PC-3 (cell line): Measurements from ENCODE around the gene CSH1. TPM values are rescaled to one million over a fixed set of nuclear protein-coding genes. Genes with fewer than 3 reads are reported as not detected.

ENCODE experiments used
- ATAC-seq: fragments of 200-7000 bp; cut with Tn5 transposase; 2 replicates; pipeline ENCODE4 v1.9.1; 2020; ENCODE audit warnings: mild to moderate bottlenecking, moderate library complexity
- BruUV-seq: library from RNA; stranded (reverse); fragments of 400-500 nt; replicated peaks from 2 replicates; lab custom pipeline; 2021; lab: Mats Ljungman, UMichigan
- CTCF ChIA-PET: fragments of 300-600 bp; sonication (Branson Sonifier 250); formaldehyde crosslinking; loops from one replicate; lab custom pipeline; 2022; ENCODE audit warnings: antibody characterized with exemption; lab: Charles Lee
- POLR2A ChIA-PET: fragments of 300-600 bp; sonication (Branson Sonifier 250); formaldehyde crosslinking; loops from one replicate; lab custom pipeline; 2022; ENCODE audit warnings: antibody characterized with exemption; ENCODE audit not compliant: unreplicated experiment; lab: Charles Lee
- DNase-seq: peaks from one replicate; pipeline ENCODE4 v3.0.0-alpha.2; 2015
- H2AFZ ChIP-seq: fragments of 300-600 bp; sonication (generic); 2 replicates; pipeline ENCODE4 v1.6.0; 2016; ENCODE audit warnings: antibody characterized with exemption, low read length
- H3F3A ChIP-seq: fragments of 300-600 bp; sonication (generic); one replicate; pipeline ENCODE4 v1.6.0; 2017; ENCODE audit warnings: antibody characterized with exemption, low read length, control low read depth, mild to moderate bottlenecking; ENCODE audit not compliant: unreplicated experiment
- H3K27ac ChIP-seq: fragments of 300-600 bp; sonication (generic); 2 replicates; pipeline ENCODE4 v1.5.1; 2016; ENCODE audit warnings: mild to moderate bottlenecking, low read length
- H3K27me3 ChIP-seq: fragments of 300-600 bp; sonication (generic); 2 replicates; pipeline ENCODE4 v1.6.1; 2016; ENCODE audit warnings: low read length, mixed read lengths
- H3K36me3 ChIP-seq: fragments of 300-600 bp; sonication (generic); 2 replicates; pipeline ENCODE4 v1.6.1; 2016; ENCODE audit warnings: low read depth, mixed run types, low read length, mixed read lengths
- H3K4me1 ChIP-seq: fragments of 300-600 bp; sonication (generic); 2 replicates; pipeline ENCODE4 v1.5.1; 2016; ENCODE audit warnings: low read length; ENCODE audit not compliant: insufficient read depth
- H3K4me2 ChIP-seq: fragments of 300-600 bp; sonication (generic); 2 replicates; pipeline ENCODE4 v1.6.0; 2016; ENCODE audit warnings: low read length
- H3K4me3 ChIP-seq: fragments of 300-600 bp; sonication (generic); 2 replicates; pipeline ENCODE4 v1.5.1; 2016; ENCODE audit warnings: mild to moderate bottlenecking, low read length, mixed read lengths
- H3K79me2 ChIP-seq: fragments of 300-600 bp; sonication (generic); 2 replicates; pipeline ENCODE4 v1.6.1; 2017; ENCODE audit warnings: low read length, mixed read lengths
- H3K9ac ChIP-seq: fragments of 300-600 bp; sonication (generic); 2 replicates; pipeline ENCODE4 v1.6.0; 2016; ENCODE audit warnings: mild to moderate bottlenecking, low read length
- H3K9me2 ChIP-seq: fragments of 300-600 bp; sonication (generic); replicated peaks from 2 replicates; pipeline ENCODE4 v1.6.1; 2016; ENCODE audit warnings: mixed run types, low read length, mixed read lengths
- H3K9me3 ChIP-seq: fragments of 300-600 bp; sonication (generic); 2 replicates; pipeline ENCODE4 v1.6.1; 2016; ENCODE audit warnings: low read length, mixed read lengths
- H4K20me1 ChIP-seq: fragments of 300-600 bp; sonication (generic); 2 replicates; pipeline ENCODE4 v1.6.1; 2016; ENCODE audit warnings: low read length, mixed read lengths
- CTCF ChIP-seq: fragments of 300-600 bp; sonication (generic); conservative IDR thresholded peaks from 2 replicates; pipeline ENCODE4 v1.5.1; 2017; ENCODE audit warnings: antibody characterized with exemption, low read depth, mild to moderate bottlenecking, low read length
- EZH2 ChIP-seq: fragments of 300-600 bp; sonication (generic); IDR thresholded peaks from one replicate; pipeline ENCODE4 v1.6.1; 2017; ENCODE audit warnings: antibody characterized with exemption, mild to moderate bottlenecking, low read length; ENCODE audit not compliant: unreplicated experiment
- EZH2phosphoT487 ChIP-seq: fragments of 300-600 bp; sonication (generic); IDR thresholded peaks from 2 replicates; pipeline ENCODE4 v1.6.1; 2018; ENCODE audit warnings: mild to moderate bottlenecking, antibody characterized with exemption, low read length, borderline replicate concordance
- intact Hi-C: fragments of 100-400 bp; cut with micrococcal nuclease; formaldehyde crosslinking; loops from 2 replicates; pipeline ENCODE4 v1.9.0; 2023
- total RNA-seq: library from RNA; depleted of rRNA; stranded (reverse); fragments of >200 nt; gene quantifications from 2 replicates; pipeline ENCODE4 v1.2.3, GENCODE V29; 2014

The CSH1 gene
- total RNA-seq, 1 experiment from 2014 or later = not detected

- CTCF ChIA-PET = no interaction called here
- H3K9me2 ChIP-seq = no peaks in the 10 kb centered on the region
- no peaks in the 10 kb centered on the region for H3K27me3 ChIP-seq
- no peaks in the 10 kb centered on the region for H3F3A ChIP-seq
- no peak overlapping the region for H3K4me2 ChIP-seq
- intact Hi-C loops = no loop called here
- no peak overlapping the region for H3K4me3 ChIP-seq
- no peaks in the 10 kb centered on the region for H3K36me3 ChIP-seq
- no peak for DNase-seq
- H2AFZ ChIP-seq = no peak overlapping the region
- no peak overlapping the region for H3K9ac ChIP-seq
- no peaks in the 10 kb centered on the region for H3K4me1 ChIP-seq
- BruUV-seq = no TSS peak
- no peak overlapping the region for H3K27ac ChIP-seq
- H3K9me3 ChIP-seq = no peaks in the 10 kb centered on the region
- no peak for ATAC-seq
- POLR2A ChIA-PET = no interaction called here
- no peaks in the 10 kb centered on the region for H3K79me2 ChIP-seq
- no peak for TF ChIP-seq EZH2phosphoT487
- TF ChIP-seq EZH2 = no peak
- H4K20me1 ChIP-seq = no peaks in the 10 kb centered on the region
Observed at GRCh38 chr17:63941162-63941561, 44.8 kb upstream of the CSH1 start.

- no peaks in the 10 kb centered on the region for H3K79me2 ChIP-seq
- POLR2A ChIA-PET = no interaction called here
- intact Hi-C loops = no loop called here
- H3K9me3 ChIP-seq = no peaks in the 10 kb centered on the region
- CTCF ChIA-PET = no interaction called here
- H3K27me3 ChIP-seq = no peaks in the 10 kb centered on the region
- H3K9me2 ChIP-seq = no peaks in the 10 kb centered on the region
- no peak overlapping the region for H3K4me2 ChIP-seq
- ATAC-seq (no peak), DNase-seq (no peak)
- TF ChIP-seq EZH2 (no peak), CTCF (no peak), EZH2phosphoT487 (no peak)
- no peak overlapping the region for H3K9ac ChIP-seq
- H3K27ac ChIP-seq = no peak overlapping the region
- H3F3A ChIP-seq = no peaks in the 10 kb centered on the region
- no peak overlapping the region for H2AFZ ChIP-seq
- no peak overlapping the region for H3K4me3 ChIP-seq
- no peaks in the 10 kb centered on the region for H3K36me3 ChIP-seq
- H3K4me1 ChIP-seq = no peaks in the 10 kb centered on the region
- no TSS peak for BruUV-seq
- H4K20me1 ChIP-seq = no peaks in the 10 kb centered on the region
Observed at GRCh38 chr17:63940584-63940983, 44.2 kb upstream of the CSH1 start.

GRCh38 chr17:63939884-63940283, 43.5 kb upstream of the CSH1 start:
- Histone ChIP-seq H4K20me1 (no peaks in the 10 kb centered on the region), H3K4me3 (no peak overlapping the region), H3K27me3 (no peaks in the 10 kb centered on the region), H3K4me2 (no peak overlapping the region), H3K9me3 (no peaks in the 10 kb centered on the region), H3K27ac (no peak overlapping the region), H3K9me2 (no peaks in the 10 kb centered on the region), H3K9ac (no peak overlapping the region), H3F3A (no peaks in the 10 kb centered on the region), H3K36me3 (no peaks in the 10 kb centered on the region), H3K4me1 (no peaks in the 10 kb centered on the region), H3K79me2 (no peaks in the 10 kb centered on the region), H2AFZ (no peak overlapping the region)
- TF ChIP-seq EZH2 (no peak), CTCF (no peak), EZH2phosphoT487 (no peak)
- ATAC-seq (no peak), DNase-seq (no peak)
- ChIA-PET POLR2A (no interaction called here), CTCF (no interaction called here)
- no TSS peak for BruUV-seq
- intact Hi-C loops = no loop called here
